Small intestine (tissue), 7 donors: ENCODE results near the gene BOLA3. TPM values are rescaled to one million over a fixed set of nuclear protein-coding genes. Genes with fewer than 3 reads are reported as not detected.
"Not testable (repeated sequence)": the region's sequence is repeated elsewhere in the genome, so short reads cannot be mapped to it uniquely, and the experiment has no call there.

Source experiments
- DNase-seq, 2 donors: peaks; one replicate each; pipeline versions ENCODE4 v3.0.0 to v3.0.0-alpha.2; 2013
- FAIRE-seq: peaks from 2 replicates; lab custom pipeline; 2012; peaks lifted over from hg19 to GRCh38; lab: Jason Lieb, UNC
- H3K27ac ChIP-seq, 3 donors: one replicate each; pipeline ENCODE4 v1.5.1; 2013; ENCODE audit warnings: low read length in 2 of 3, mild to moderate bottlenecking in 2 of 3, control low read depth in 1 of 3, inconsistent platforms in 1 of 3, low read depth in 1 of 3, moderate library complexity in 1 of 3
- H3K27me3 ChIP-seq, 3 donors: one replicate each; pipeline ENCODE4 v1.6.1; 2013; ENCODE audit warnings: low read length in 3 of 3, inconsistent platforms in 1 of 3; ENCODE audit not compliant: control insufficient read depth in 3 of 3, insufficient read depth in 3 of 3
- H3K36me3 ChIP-seq, 3 donors: one replicate each; pipeline ENCODE4 v1.6.1; 2013; ENCODE audit warnings: low read length in 3 of 3, inconsistent platforms in 1 of 3, low read depth in 1 of 3, mild to moderate bottlenecking in 1 of 3, moderate library complexity in 1 of 3; ENCODE audit not compliant: control insufficient read depth in 3 of 3, insufficient read depth in 2 of 3
- H3K4me1 ChIP-seq, 3 donors: one replicate each; pipeline ENCODE4 v1.6.1; 2013; ENCODE audit warnings: low read length in 2 of 3, inconsistent platforms in 1 of 3, low read depth in 1 of 3, mild to moderate bottlenecking in 1 of 3, moderate library complexity in 1 of 3; ENCODE audit not compliant: control insufficient read depth in 3 of 3, insufficient read depth in 2 of 3
- H3K4me3 ChIP-seq, 3 donors: one replicate each; pipeline ENCODE4 v1.5.1; 2013; ENCODE audit warnings: low read length in 3 of 3, control low read depth in 1 of 3, inconsistent platforms in 1 of 3, low read depth in 1 of 3, mild to moderate bottlenecking in 1 of 3, moderate library complexity in 1 of 3
- H3K9me3 ChIP-seq, 2 donors: one replicate each; pipeline ENCODE4 v1.6.1; 2013; ENCODE audit warnings: low read depth in 1 of 2, low read length in 1 of 2; ENCODE audit not compliant: control insufficient read depth in 2 of 2, insufficient read depth in 1 of 2
- WGBS, 3 donors: extraction: QIAGEN DNeasy Blood & Tissue Kit; methylation state at CpG; one replicate each; pipeline ENCODE4 v1.1.7; 2013; 5-methylcytosine and 5-hydroxymethylcytosine counted together
- polyA plus RNA-seq, 4 donors: library from polyadenylated mRNA; stranded (reverse) in 3 of 4; unstranded in 1 of 4; fragments of 200-250 nt in 3 of 4; fragments of 120-200 nt in 1 of 4; gene quantifications; one replicate each; pipeline versions ENCODE4 v1.2.1 to v1.2.3, GENCODE V29; 2013
- donor health status: healthy with polysubstance abuse.
- donor health status: control.
- donor health status: control.
- donor health status: Bipolar disorder and iron deficiency.
- donor health status: healthy.

The BOLA3 gene
- polyA plus RNA-seq, 4 donors: 26.4 to 75.8 (median 60.0) TPM

DNA sequence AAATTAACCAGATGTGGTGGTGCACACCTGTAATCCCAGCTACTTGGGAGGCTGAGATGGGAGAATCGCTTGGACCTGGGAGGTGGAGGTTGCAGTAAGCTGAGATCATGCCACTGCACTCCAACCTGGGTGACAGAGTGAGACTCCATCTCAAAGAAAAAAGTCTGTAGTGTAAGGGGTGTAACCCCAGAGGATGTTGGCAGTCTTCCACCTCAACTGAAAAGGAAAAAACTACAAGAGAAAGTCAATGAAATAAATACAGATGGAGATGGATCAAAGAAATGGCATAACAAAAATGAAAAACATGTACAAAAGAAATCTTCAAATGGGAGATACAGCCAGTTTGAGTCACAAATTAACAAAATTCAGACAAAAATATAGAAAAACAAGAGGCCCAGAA lies 25.9 kb downstream of the BOLA3 start:
- 91 to 100% (median 97%) methylated on average over 1 of the region's 1 CpG for WGBS, 3 donors
- not testable (repeated sequence) for H3K4me3 ChIP-seq, H3K27me3 ChIP-seq, H3K36me3 ChIP-seq, DNase-seq, H3K27ac ChIP-seq, FAIRE-seq, H3K4me1 ChIP-seq
- H3K9me3 ChIP-seq: peaks cover 0 to 28% of the 10 kb centered on the region in 2 donors

DNA sequence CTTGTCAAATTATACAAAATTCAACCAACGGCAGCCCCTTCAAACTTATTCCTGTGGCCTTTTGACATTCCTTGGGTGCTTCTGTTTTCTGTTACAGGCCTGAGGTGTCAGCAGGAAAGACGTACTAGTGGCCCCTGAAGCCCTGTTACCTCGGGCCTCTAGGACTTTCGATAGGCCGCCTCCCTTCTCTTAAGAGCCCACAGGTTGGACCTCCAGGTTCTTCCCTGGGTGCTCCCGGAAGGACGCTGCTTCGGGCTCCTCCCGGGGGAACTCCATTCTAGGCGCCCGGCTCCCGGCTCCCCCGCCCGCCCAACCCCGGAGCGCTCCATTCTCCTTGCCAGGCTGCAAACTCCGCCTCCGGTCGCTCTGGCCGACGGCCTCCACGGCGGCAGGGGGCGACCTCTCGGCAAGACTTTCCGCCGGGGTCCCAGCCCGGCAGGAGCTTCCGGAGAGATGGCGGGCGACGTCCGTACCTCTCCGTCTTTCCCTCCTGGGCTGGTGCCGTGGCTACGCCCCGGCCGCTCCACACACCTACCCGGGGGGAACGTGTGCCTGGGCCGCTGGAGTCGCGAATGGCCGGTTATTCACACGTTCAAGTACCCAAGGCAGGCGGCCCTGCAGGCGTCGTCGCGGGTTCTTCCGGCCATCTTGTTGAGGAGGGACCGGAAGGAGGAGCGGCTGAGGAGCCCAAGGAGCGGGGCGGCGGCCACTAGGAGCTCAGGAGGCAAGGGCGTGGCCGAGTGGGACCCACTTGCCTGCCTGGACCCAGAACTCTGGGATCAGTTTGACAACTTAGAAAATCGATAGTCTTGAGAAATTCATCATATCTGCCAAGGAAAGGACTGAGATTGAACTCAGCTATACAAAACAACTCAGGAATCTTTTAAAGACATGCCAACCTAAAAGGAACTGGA lies 27.5 kb downstream of the BOLA3 start:
- no peaks in the 10 kb centered on the region for H3K27me3 ChIP-seq
- peak overlapping the region; percentile 66 to 93 (median 73) for H3K4me3 ChIP-seq
- FAIRE-seq: no peak
- peak overlapping the region; percentile 89 to 99 (median 90) for H3K27ac ChIP-seq
- peaks cover 0 to 28% of the 10 kb centered on the region in 2 donors for H3K9me3 ChIP-seq
- H3K4me1 ChIP-seq: no peaks in the 10 kb centered on the region
- DNase-seq: peak; percentile 84 to 94
- H3K36me3 ChIP-seq: no peaks in the 10 kb centered on the region
- WGBS, 3 donors: 5 to 7% (median 6%) methylated on average over 43 to 59 of the region's 59 CpGs

DNA sequence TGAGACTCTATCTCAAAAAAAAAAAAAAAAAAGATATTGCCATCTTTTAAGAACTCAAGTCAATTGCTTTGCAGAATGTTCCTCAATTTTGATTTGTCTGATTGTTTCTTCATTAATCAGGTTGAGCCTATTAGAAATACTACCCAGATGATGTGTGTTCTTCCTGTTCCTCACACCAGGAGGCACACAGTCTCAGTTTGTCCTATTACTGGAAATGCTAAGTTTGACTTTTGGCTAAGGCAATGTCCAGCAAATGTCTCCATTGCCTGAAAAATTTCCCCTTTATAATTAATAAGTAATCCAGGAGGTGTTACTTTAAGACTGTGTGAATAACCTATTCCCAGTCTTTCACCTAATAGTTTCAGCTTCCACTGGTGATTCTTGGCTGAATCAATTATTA lies 28.4 kb downstream of the BOLA3 start:
- no peak overlapping the region for H3K27ac ChIP-seq
- H3K27me3 ChIP-seq: no peaks in the 10 kb centered on the region
- H3K4me3 ChIP-seq: no peak overlapping the region
- no peaks in the 10 kb centered on the region for H3K4me1 ChIP-seq
- FAIRE-seq: no peak
- no peak for DNase-seq
- H3K36me3 ChIP-seq: no peaks in the 10 kb centered on the region
- peaks cover 0 to 28% of the 10 kb centered on the region in 2 donors for H3K9me3 ChIP-seq

DNA sequence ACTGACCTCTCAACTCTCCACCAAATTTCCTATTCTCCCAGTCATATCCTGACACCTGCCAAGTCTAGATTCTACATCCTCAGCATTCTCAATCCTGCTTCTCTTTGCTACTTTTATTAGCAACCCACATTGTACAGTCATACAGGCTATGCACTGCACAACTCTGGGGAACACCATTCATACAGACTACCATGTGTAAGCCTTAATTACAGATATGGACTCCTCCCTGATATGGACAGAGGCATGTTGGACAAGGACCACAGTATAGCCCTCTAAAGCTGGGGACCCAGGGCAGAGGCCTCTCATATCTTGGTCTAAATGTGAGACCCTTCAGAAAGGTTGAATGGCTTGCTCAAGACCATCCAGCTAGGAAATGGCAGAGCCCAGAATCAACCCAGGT lies 36.3 kb downstream of the BOLA3 start:
- Histone ChIP-seq H3K9me3 (no peaks in the 10 kb centered on the region), H3K4me3 (no peak overlapping the region), H3K27ac (no peak overlapping the region), H3K4me1 (no peaks in the 10 kb centered on the region), H3K36me3 (peaks cover 0 to under 1% (median 0%) of the 10 kb centered on the region in 3 donors), H3K27me3 (no peaks in the 10 kb centered on the region)
- FAIRE-seq: no peak
- no peak for DNase-seq

DNA sequence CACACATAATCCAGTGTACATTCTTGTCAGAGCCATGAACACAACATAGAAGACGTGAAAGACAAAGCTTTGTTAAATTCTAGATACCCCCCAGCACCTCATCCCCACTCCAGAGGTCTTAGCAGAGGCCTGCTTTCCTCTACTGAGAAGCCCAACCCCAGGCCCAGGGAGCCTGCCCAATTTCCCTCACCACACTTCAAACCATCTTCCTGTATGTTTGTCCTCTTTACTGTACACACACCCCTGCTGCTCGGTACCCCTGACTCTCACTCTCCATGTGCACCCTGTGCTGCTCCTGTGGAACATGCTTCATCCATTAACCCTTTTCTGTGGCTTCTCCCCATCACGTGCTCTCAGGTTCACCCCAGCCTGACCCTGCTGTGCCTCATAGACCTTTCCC lies 37.2 kb downstream of the BOLA3 start:
- no peaks in the 10 kb centered on the region for H3K27me3 ChIP-seq

DNA sequence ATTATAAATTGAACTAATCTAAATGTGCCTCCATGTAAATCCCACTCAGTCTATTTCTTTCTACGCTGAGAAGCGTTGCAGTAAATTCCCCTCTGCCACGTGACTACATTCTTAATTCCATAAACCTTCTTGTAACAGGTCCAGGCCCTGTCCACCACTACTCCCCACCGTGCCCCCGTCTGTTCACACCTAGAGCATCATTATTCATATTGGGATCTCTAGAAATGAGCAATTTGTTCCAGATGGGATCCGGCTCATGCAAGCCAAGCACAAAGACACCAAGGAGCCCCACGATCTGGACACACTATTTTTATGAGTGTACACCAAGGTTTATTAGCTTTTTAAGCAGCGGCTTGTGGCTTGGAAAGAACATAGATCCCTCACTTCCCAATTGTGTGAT lies 38.2 kb downstream of the BOLA3 start:
- Histone ChIP-seq H3K27ac (no peak overlapping the region), H3K4me1 (no peaks in the 10 kb centered on the region), H3K9me3 (no peaks in the 10 kb centered on the region), H3K4me3 (no peak overlapping the region), H3K36me3 (peaks cover 0 to 7% (median 2%) of the 10 kb centered on the region in 3 donors), H3K27me3 (no peaks in the 10 kb centered on the region)
- DNase-seq (no peak), FAIRE-seq (no peak)
- 85 to 93% (median 90%) methylated on average over 8 of the region's 8 CpGs for WGBS, 3 donors

More for the DNA sequence above, 37.2 kb downstream of the BOLA3 start:
- no peaks in the 10 kb centered on the region for H3K9me3 ChIP-seq
- 83 to 84% (median 84%) methylated on average over 3 of the region's 3 CpGs for WGBS, 3 donors
- no peaks in the 10 kb centered on the region for H3K4me1 ChIP-seq
- FAIRE-seq: no peak
- H3K27ac ChIP-seq: no peak overlapping the region
- H3K4me3 ChIP-seq: no peak overlapping the region
- H3K36me3 ChIP-seq: peaks cover 0 to 4% (median 0%) of the 10 kb centered on the region in 3 donors
- DNase-seq: no peak

DNA sequence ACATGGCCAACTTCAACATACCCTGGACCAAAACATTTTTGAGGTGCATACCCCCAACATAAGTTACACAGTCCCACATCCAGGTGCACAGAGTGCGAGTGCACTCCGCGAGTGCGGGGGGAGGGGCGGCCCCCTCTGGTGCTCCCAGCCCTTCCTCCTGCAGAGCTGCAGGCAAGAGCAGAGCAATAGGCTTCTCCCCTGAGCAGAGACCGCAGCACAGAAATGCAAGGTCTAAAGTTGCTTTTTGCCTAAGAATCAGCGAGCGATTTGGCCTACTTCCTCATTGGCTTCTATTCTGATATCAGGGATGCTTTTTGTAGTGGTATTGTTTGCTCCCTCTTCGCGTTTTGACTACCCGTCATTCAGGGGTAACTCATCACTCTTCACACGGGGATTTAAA lies 40.6 kb downstream of the BOLA3 start:
- WGBS, 3 donors: 74 to 86% (median 84%) methylated on average over 12 of the region's 12 CpGs
- no peaks in the 10 kb centered on the region for H3K9me3 ChIP-seq
- no peak overlapping the region for H3K4me3 ChIP-seq
- no peak overlapping the region for H3K27ac ChIP-seq
- no peaks in the 10 kb centered on the region for H3K27me3 ChIP-seq
- FAIRE-seq (no peak), DNase-seq (no peak)
- H3K36me3 ChIP-seq: peaks cover 4 to 24% (median 5%) of the 10 kb centered on the region in 3 donors
- no peaks in the 10 kb centered on the region for H3K4me1 ChIP-seq

DNA sequence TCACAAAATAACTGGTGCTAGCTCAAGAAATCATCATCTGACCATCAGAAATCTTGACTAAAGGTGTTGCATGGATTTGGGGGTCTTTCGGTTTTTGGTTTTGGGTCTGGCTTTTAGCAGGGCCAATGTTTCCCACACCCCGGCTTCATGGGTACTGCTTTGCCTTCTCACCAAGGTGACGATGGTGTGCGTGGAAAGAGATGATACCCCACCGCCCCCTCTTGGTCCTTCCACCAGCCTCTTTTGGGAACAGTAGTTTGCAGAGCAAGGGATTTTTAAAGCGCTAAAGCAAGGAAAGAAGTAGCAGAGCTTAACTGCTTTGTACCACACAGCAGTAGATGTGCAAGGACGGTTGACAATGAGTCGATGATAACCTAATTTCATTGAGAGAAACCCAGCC lies 42.3 kb downstream of the BOLA3 start:
- no peak for FAIRE-seq
- no peaks in the 10 kb centered on the region for H3K27me3 ChIP-seq
- no peak for DNase-seq
- peaks cover 4 to 41% (median 10%) of the 10 kb centered on the region in 3 donors for H3K36me3 ChIP-seq
- H3K27ac ChIP-seq: no peak overlapping the region
- H3K4me3 ChIP-seq: no peak overlapping the region
- H3K9me3 ChIP-seq: no peaks in the 10 kb centered on the region
- 94 to 97% (median 97%) methylated on average over 8 of the region's 8 CpGs for WGBS, 3 donors
- H3K4me1 ChIP-seq: no peaks in the 10 kb centered on the region
